Spleen (tissue), 11 donors: ENCODE data around the gene SMG6. TPM values are rescaled to one million over a fixed set of nuclear protein-coding genes. Genes with fewer than 3 reads are reported as not detected.

Experiments used
- DNase-seq: peaks from one replicate; pipeline ENCODE4 v3.0.0-alpha.2; 2020
- H3K27ac ChIP-seq, 8 donors: fragments of 200-600 bp; sonication (generic) in 7 of 8; 1 replicate in 4 of 8; 2 replicates in 4 of 8; pipeline versions ENCODE4 v1.5.0 to v1.8.0; 2016 to 2021; ENCODE audit warnings: inconsistent platforms in 4 of 8, mild to moderate bottlenecking in 4 of 8, moderate library complexity in 1 of 8
- H3K27me3 ChIP-seq, 7 donors: fragments of 200-600 bp; sonication (generic) in 6 of 7; replicated peaks in 1 of 7; 1 replicate in 4 of 7; 2 replicates in 3 of 7; pipeline versions ENCODE4 v1.5.0 to v1.8.0; 2016 to 2021; ENCODE audit warnings: inconsistent platforms in 3 of 7, mild to moderate bottlenecking in 1 of 7
- H3K36me3 ChIP-seq, 6 donors: fragments of 200-600 bp; sonication (generic) in 5 of 6; 1 replicate in 4 of 6; 2 replicates in 2 of 6; pipeline versions ENCODE4 v1.5.0 to v1.8.0; 2016 to 2021; ENCODE audit warnings: inconsistent platforms in 2 of 6
- H3K4me1 ChIP-seq, 6 donors: fragments of 200-600 bp; sonication (generic) in 5 of 6; 1 replicate in 3 of 6; 2 replicates in 3 of 6; pipeline versions ENCODE4 v1.5.0 to v1.8.0; 2016 to 2021; ENCODE audit warnings: inconsistent platforms in 3 of 6
- H3K4me3 ChIP-seq, 8 donors: fragments of 200-600 bp; sonication (generic) in 7 of 8; 1 replicate in 4 of 8; 2 replicates in 4 of 8; pipeline versions ENCODE4 v1.5.0 to v1.8.0; 2016 to 2021; ENCODE audit warnings: inconsistent platforms in 4 of 8, mild to moderate bottlenecking in 4 of 8, moderate library complexity in 2 of 8
- H3K9me3 ChIP-seq, 8 donors: fragments of 200-600 bp; sonication (generic) in 7 of 8; 1 replicate in 4 of 8; 2 replicates in 4 of 8; pipeline versions ENCODE4 v1.5.0 to v1.8.0; 2016 to 2021; ENCODE audit warnings: inconsistent platforms in 4 of 8
- CTCF ChIP-seq, 11 experiments: fragments of 200-600 bp in 7 of 11; fragments of 450-650 bp in 4 of 11; sonication (generic) in 4 of 11; IDR thresholded peaks in 8 of 11; conservative IDR thresholded peaks in 3 of 11; 1 replicate in 7 of 11; 2 replicates in 4 of 11; pipeline versions ENCODE4 v1.4.0 to v1.8.0; 2016 to 2021; ENCODE audit warnings: antibody characterized with exemption in 11 of 11, inconsistent platforms in 4 of 11, mild to moderate bottlenecking in 1 of 11
- POLR2A ChIP-seq, 3 donors: fragments of 450-650 bp; IDR thresholded peaks; one replicate each; pipeline ENCODE4 v1.5.1; 2017; ENCODE audit warnings: antibody characterized with exemption in 3 of 3, mild to moderate bottlenecking in 1 of 3
- POLR2AphosphoS5 ChIP-seq, 3 donors: sonication (generic); formaldehyde crosslinking; IDR thresholded peaks; one replicate each; pipeline ENCODE4 v1.5.1; 2017; ENCODE audit warnings: antibody characterized with exemption in 3 of 3
- WGBS, 5 donors: extraction: QIAGEN DNeasy Blood & Tissue Kit in 3 of 5; methylation state at CpG; one replicate each; pipeline versions ENCODE4 v1.1.5 to v1.1.7; 2013 to 2018; 5-methylcytosine and 5-hydroxymethylcytosine counted together
- intact Hi-C: fragments of 100-400 bp; cut with DNase I; formaldehyde crosslinking; loops from one replicate; pipeline ENCODE4 v1.15.0; 2023; ENCODE audit warnings: low total_unique reads
- polyA plus RNA-seq, 3 donors: library from polyadenylated mRNA; stranded (reverse); fragments of 200-250 nt; gene quantifications; one replicate each; pipeline ENCODE4 v1.2.1, GENCODE V29; 2013
- total RNA-seq, 7 donors: library from RNA; depleted of rRNA in 3 of 7; stranded (reverse); fragments of >200 nt in 3 of 7; fragmentation: NEBNext Ultra II Directional in 4 of 7; extraction: Animal tissue kit (Norgen Biotek cat#: 25700) in 4 of 7; gene quantifications; one replicate each; pipeline versions ENCODE4 v1.1.0 to v1.2.1, GENCODE V29; 2016 to 2021
- donor health status: healthy with polysubstance abuse.
- donor health status: DM: no; HTN: no; CAD: no; lungs with moderate emphysema.
- donor health status: DM: no; HTN: no; CAD: no.
- donor health status: Bipolar disorder and iron deficiency.
- donor health status: healthy.
- donor health status: DM: no; HTN: no; CAD: no.
- donor health status: DM: yes; HTN: yes; CAD: no.

Gene SMG6
- total and polyA plus RNA-seq, 10 donors: 9.7 to 44.2 (median 28.0) TPM

DNA sequence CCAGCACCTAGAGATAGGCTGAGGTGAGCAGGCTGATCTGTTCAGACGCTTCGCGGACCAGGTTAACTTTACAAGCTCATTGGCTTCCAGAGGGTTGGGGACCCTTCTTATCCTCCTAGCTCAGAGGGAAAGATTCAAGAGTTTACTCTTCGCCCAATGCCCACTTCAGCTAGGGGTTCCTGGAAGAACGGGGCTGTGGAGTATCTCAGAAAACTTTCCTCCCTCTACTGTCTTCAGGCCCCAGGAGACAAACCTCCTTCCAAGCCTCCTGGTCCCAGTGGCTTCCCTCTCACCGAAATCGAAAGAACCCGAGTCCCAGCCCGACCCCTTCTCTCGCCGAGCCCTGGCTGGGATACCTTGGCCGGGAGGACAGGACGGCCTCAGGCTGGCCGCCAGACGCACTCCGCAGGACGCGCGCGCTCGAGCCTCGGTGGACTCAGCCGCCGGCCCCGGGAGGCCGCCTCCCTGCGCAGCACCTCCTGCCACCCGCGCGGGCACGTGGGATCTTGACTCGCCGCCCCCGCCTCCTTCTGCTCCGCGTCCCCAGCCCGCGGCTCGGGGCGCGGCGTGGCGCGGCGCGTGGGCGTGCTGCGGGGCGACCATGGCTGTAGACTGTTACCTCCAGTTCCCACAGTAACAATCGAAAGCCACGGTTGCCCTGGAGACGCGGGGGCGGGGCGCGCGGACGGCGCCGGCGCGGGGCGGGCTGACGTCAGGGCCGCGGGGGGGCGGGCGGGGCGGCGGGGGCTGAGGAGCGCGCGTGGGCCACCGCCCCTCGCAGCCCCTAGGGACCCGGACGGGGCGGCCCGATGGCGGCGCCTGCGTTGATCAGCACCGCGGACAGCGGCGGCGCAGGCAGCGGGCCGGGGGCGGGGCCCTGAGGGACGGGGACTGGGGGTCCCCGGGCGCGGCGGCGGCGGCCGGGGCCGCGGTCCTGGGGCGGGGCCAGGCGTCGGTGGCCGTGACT is 254.0 kb downstream of the SMG6 start:
- intact Hi-C loops: loop anchor here (10.0 kb wide), 1 partner anchor 235 kb away; no protein-coding TSS in a partner anchor
- WGBS, 5 donors: 4 to 23% (median 4%) methylated on average over 13 to 104 of the region's 104 CpGs
- no peaks in the 10 kb centered on the region for H3K9me3 ChIP-seq
- TF ChIP-seq POLR2AphosphoS5 (IDR thresholded peaks at IDR 0.05): peak in 2 of 3 donors; percentile 38 to 51
- no peak for TF ChIP-seq CTCF (IDR thresholded peaks at IDR 0.05 in 8 of 11, conservative IDR thresholded peaks at IDR 0.05 in 3 of 11)
- peak; percentile 96 for DNase-seq
- peak overlapping the region; percentile 76 to 93 (median 86) for H3K4me3 ChIP-seq
- H3K27me3 ChIP-seq: peaks cover 0 to 67% (median 34%) of the 10 kb centered on the region in 7 donors
- H3K36me3 ChIP-seq: peaks cover 0 to 3% (median 0%) of the 10 kb centered on the region in 6 donors
- H3K27ac ChIP-seq: peak overlapping the region in 4 of 8 donors; percentile 8 to 60 (median 56)
- peaks cover 39 to 53% (median 46%) of the 10 kb centered on the region in 6 donors for H3K4me1 ChIP-seq

GRCh38 chr17:2048805-2049204 is 254.8 kb downstream of the SMG6 start:
- Histone ChIP-seq H3K36me3 (peaks cover 0 to 11% (median 5%) of the 10 kb centered on the region in 6 donors), H3K4me1 (peaks cover 30 to 53% (median 40%) of the 10 kb centered on the region in 6 donors), H3K27ac (peak overlapping the region in 1 of 8 donors; percentile 59), H3K27me3 (peaks cover 0 to 59% (median 30%) of the 10 kb centered on the region in 7 donors), H3K4me3 (peak overlapping the region in 1 of 8 donors; percentile 93), H3K9me3 (no peaks in the 10 kb centered on the region)
- TF ChIP-seq POLR2AphosphoS5 (IDR thresholded peaks at IDR 0.05) (no peak), POLR2A (IDR thresholded peaks at IDR 0.05) (no peak), CTCF (IDR thresholded peaks at IDR 0.05 in 8 of 11, conservative IDR thresholded peaks at IDR 0.05 in 3 of 11) (no peak)
- intact Hi-C loops: no loop called here
- DNase-seq: no peak
- WGBS, 5 donors: 20 to 43% (median 24%) methylated on average over 9 of the region's 9 CpGs

- intact Hi-C loops: no loop called here
- Histone ChIP-seq H3K36me3 (peaks cover 0 to 23% (median 16%) of the 10 kb centered on the region in 6 donors), H3K4me1 (peaks cover 22 to 56% (median 43%) of the 10 kb centered on the region in 6 donors), H3K27me3 (peaks cover 0 to 49% (median 24%) of the 10 kb centered on the region in 7 donors), H3K4me3 (no peak overlapping the region), H3K27ac (no peak overlapping the region), H3K9me3 (no peaks in the 10 kb centered on the region)
- TF ChIP-seq POLR2A (IDR thresholded peaks at IDR 0.05) (no peak), POLR2AphosphoS5 (IDR thresholded peaks at IDR 0.05) (no peak), CTCF (IDR thresholded peaks at IDR 0.05 in 8 of 11, conservative IDR thresholded peaks at IDR 0.05 in 3 of 11) (no peak)
- no peak for DNase-seq
- 86 to 93% (median 91%) methylated on average over 6 of the region's 6 CpGs for WGBS, 5 donors
These were observed 256.0 kb downstream of the SMG6 start for GRCh38 chr17:2047590-2047989.
